Fibroblast of lung (primary cell): Measurements from ENCODE around the gene KLHL17.
"Not testable (repeated sequence)": the region's sequence is repeated elsewhere in the genome, so short reads cannot be mapped to it uniquely, and the experiment has no call there.

Experiments
- EZH2 ChIP-seq: IDR thresholded peaks from 2 replicates; pipeline ENCODE4 v1.5.1; 2012; ENCODE audit warnings: low read length, control low read depth, mild to moderate bottlenecking; ENCODE audit errors: missing control alignments
- TF ChIP-seq, protein P1 (sequence below), 2 donors: IDR thresholded peaks in 1 of 2; conservative IDR thresholded peaks in 1 of 2; 1 replicate in 1 of 2; 2 replicates in 1 of 2; pipeline ENCODE4 v1.5.1; 2011 to 2012; ENCODE audit warnings: low read length in 2 of 2, control low read depth in 1 of 2, inconsistent platforms in 1 of 2, low read depth in 1 of 2, mild to moderate bottlenecking in 1 of 2

DNA sequence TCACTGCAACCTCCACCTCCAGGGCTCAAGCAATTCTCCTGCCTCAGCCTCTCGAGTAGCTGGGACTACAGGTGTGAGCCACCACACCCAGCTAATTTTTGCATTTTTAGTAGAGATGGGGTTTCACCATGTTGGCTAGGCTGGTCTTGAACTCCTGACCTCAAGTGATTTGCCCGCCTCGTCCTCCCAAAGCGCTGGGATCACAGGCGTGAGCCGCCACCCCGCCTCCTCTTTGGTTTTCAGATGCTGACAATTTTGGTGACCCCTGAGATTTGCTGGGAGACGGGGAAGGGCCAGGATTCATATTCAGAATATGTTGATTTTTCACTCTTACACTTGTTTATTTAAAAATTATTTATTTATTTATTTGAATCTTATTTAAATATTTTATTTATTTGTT is 49.7 kb downstream of the KLHL17 start:
- not testable (repeated sequence) for TF ChIP-seq EZH2
- TF ChIP-seq, protein P1, sequence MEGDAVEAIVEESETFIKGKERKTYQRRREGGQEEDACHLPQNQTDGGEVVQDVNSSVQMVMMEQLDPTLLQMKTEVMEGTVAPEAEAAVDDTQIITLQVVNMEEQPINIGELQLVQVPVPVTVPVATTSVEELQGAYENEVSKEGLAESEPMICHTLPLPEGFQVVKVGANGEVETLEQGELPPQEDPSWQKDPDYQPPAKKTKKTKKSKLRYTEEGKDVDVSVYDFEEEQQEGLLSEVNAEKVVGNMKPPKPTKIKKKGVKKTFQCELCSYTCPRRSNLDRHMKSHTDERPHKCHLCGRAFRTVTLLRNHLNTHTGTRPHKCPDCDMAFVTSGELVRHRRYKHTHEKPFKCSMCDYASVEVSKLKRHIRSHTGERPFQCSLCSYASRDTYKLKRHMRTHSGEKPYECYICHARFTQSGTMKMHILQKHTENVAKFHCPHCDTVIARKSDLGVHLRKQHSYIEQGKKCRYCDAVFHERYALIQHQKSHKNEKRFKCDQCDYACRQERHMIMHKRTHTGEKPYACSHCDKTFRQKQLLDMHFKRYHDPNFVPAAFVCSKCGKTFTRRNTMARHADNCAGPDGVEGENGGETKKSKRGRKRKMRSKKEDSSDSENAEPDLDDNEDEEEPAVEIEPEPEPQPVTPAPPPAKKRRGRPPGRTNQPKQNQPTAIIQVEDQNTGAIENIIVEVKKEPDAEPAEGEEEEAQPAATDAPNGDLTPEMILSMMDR (conservative IDR thresholded peaks at IDR 0.05 in 1 of 2, IDR thresholded peaks at IDR 0.05 in 1 of 2; ENCODE audit: low read depth in 1 of 2, low read length in 2 of 2), result not testable (repeated sequence)
